GM12878 (cell line): ENCODE measurements around the gene ARCN1. TPM values are rescaled to one million over a fixed set of nuclear protein-coding genes. Genes with fewer than 3 reads are reported as not detected.
A peak's percentile ranks its signal among the peaks of the same experiment; 100 is the strongest.

Experiments
- ATAC-seq: fragments of 200-7000 bp; cut with Tn5 transposase; 3 replicates; pipeline ENCODE4 v1.9.1; 2020; ENCODE audit warnings: mild to moderate bottlenecking, moderate library complexity
- BruUV-seq: library from RNA; stranded (reverse); fragments of 400-500 nt; replicated peaks from 2 replicates; lab custom pipeline; 2021; lab: Mats Ljungman, UMichigan
- CTCF ChIA-PET: fragments of 300-600 bp; sonication (Branson Sonifier 250); formaldehyde crosslinking; extraction: SDS; loops from one replicate; lab custom pipeline; 2021; ENCODE audit warnings: inconsistent platforms; lab: Yijun Ruan, JAX
- POLR2A ChIA-PET: fragments of 350-600 bp; formaldehyde crosslinking; extraction: SDS; loops from one replicate; lab custom pipeline; 2021; ENCODE audit warnings: inconsistent platforms; lab: Charles Lee
- RAD21 ChIA-PET: fragments of 300-600 bp; sonication (Branson Sonifier 250); formaldehyde crosslinking; loops from one replicate; lab custom pipeline; 2023; ENCODE audit warnings: antibody characterized with exemption; ENCODE audit not compliant: unreplicated experiment; lab: Charles Lee
- SMC1A ChIA-PET: fragments of 300-600 bp; sonication (Branson Sonifier 250); formaldehyde crosslinking; loops from one replicate; lab custom pipeline; 2023; ENCODE audit not compliant: unreplicated experiment, uncharacterized antibody; lab: Charles Lee
- DNase-seq: peaks from one replicate; pipeline ENCODE4 v3.0.0-alpha.2; 2011; ENCODE audit warnings: low read depth, low spot score
- FAIRE-seq: peaks from 3 replicates; lab custom pipeline; 2011; peaks lifted over from hg19 to GRCh38; lab: Jason Lieb, UNC
- H2AFZ ChIP-seq: 2 replicates; pipeline ENCODE4 v1.6.0; 2011; ENCODE audit warnings: low read depth, low read length, control low read depth; ENCODE audit not compliant: control insufficient read depth
- H3K27ac ChIP-seq: 2 replicates; pipeline ENCODE4 v1.5.1; 2011; ENCODE audit warnings: control low read depth; ENCODE audit not compliant: control insufficient read depth, insufficient read depth
- H3K27me3 ChIP-seq, 2 experiments: replicated peaks in 1 of 2; 2 replicates each; pipeline versions ENCODE4 v1.6.0 to v1.6.1; 2011; ENCODE audit warnings: low read length in 1 of 2; ENCODE audit not compliant: control insufficient read depth in 2 of 2, insufficient read depth in 2 of 2
- H3K36me3 ChIP-seq, 2 experiments: 2 replicates each; pipeline ENCODE4 v1.5.1; 2011; ENCODE audit warnings: low read length in 1 of 2; ENCODE audit not compliant: control insufficient read depth in 2 of 2, insufficient read depth in 2 of 2
- H3K4me1 ChIP-seq: 2 replicates; pipeline ENCODE4 v1.6.1; 2011; ENCODE audit warnings: mild to moderate bottlenecking, low read length, moderate library complexity, mixed read lengths; ENCODE audit not compliant: control insufficient read depth, insufficient read depth
- H3K4me2 ChIP-seq: 2 replicates; pipeline ENCODE4 v1.6.0; 2011; ENCODE audit warnings: control low read depth; ENCODE audit not compliant: control insufficient read depth, insufficient read depth
- H3K4me3 ChIP-seq: fragments of 200-600 bp; sonication (generic); 2 replicates; pipeline ENCODE4 v1.5.1; 2016
- H3K79me2 ChIP-seq: 2 replicates; pipeline ENCODE4 v1.6.0; 2011; ENCODE audit warnings: low read length; ENCODE audit not compliant: control insufficient read depth, insufficient read depth
- H3K9ac ChIP-seq: 2 replicates; pipeline ENCODE4 v1.8.0; 2011; ENCODE audit warnings: low read length, control low read depth, mixed read lengths; ENCODE audit not compliant: control insufficient read depth, insufficient read depth
- H3K9me3 ChIP-seq: replicated peaks from 3 replicates; pipeline ENCODE4 v1.5.1; 2011; ENCODE audit warnings: mild to moderate bottlenecking, low read length; ENCODE audit not compliant: control insufficient read depth, insufficient read depth
- H4K20me1 ChIP-seq: 2 replicates; pipeline ENCODE4 v1.6.0; 2011; ENCODE audit not compliant: control insufficient read depth, insufficient read depth
- CBX5 ChIP-seq: sonication (generic); IDR thresholded peaks from 2 replicates; pipeline ENCODE4 v1.6.1; 2016; ENCODE audit warnings: low read depth, moderate library complexity, mild to moderate bottlenecking, inconsistent platforms
- NFIC ChIP-seq: IDR thresholded peaks from 2 replicates; pipeline ENCODE4 v1.6.1; 2012; ENCODE audit warnings: low read depth, mild to moderate bottlenecking, inconsistent platforms, low read length, moderate library complexity
- PKNOX1 ChIP-seq: fragments of 450-650 bp; IDR thresholded peaks from 2 replicates; pipeline ENCODE4 v1.6.1; 2016; ENCODE audit warnings: mild to moderate bottlenecking
- RFX5 ChIP-seq: IDR thresholded peaks from 2 replicates; pipeline ENCODE4 v1.6.1; 2011; ENCODE audit warnings: low read depth, low read length, improper control_type of control experiment
- SIN3A ChIP-seq: IDR thresholded peaks from 2 replicates; pipeline ENCODE4 v1.6.1; 2012; ENCODE audit warnings: low read depth, low read length, improper control_type of control experiment
- SUZ12 ChIP-seq: fragments of 200-600 bp; sonication (generic); IDR thresholded peaks from one replicate; pipeline ENCODE4 v1.6.1; 2018; ENCODE audit warnings: antibody characterized with exemption, mild to moderate bottlenecking; ENCODE audit not compliant: unreplicated experiment
- TCF12 ChIP-seq: IDR thresholded peaks from 2 replicates; pipeline ENCODE4 v1.6.1; 2011; ENCODE audit warnings: low read depth, mild to moderate bottlenecking, low read length
- WGBS: methylation state at CpG from one replicate; pipeline ENCODE4 v1.1.6; 2016; ENCODE audit warnings: low lambda C conversion rate; ENCODE audit not compliant: insufficient replicate concordance, insufficient coverage; ENCODE audit errors: missing lambda C conversion rate; 5-methylcytosine and 5-hydroxymethylcytosine counted together
- in situ Hi-C: fragments of 300-500 bp; cut with MboI; formaldehyde crosslinking; loops from 9 replicates; pipeline ENCODE4 v1.14.3; 2018; ENCODE audit warnings: mixed read lengths
- intact Hi-C: fragments of 100-400 bp; cut with micrococcal nuclease; formaldehyde crosslinking; loops from one replicate; pipeline ENCODE4 v1.14.2; 2022; ENCODE audit not compliant: unreplicated experiment
- polyA plus RNA-seq, 11 experiments: library from polyadenylated mRNA; depleted of rRNA in 4 of 11; unstranded in 6 of 11; stranded (reverse) in 5 of 11; fragments of >200 nt; fragmentation: Nextera tagmentation in 4 of 11; fragmentation: Illumina TruSeq in 1 of 11; extraction: Ambion mirVana in 4 of 11; extraction: Trizol in 1 of 11; gene quantifications; 1 replicate in 1 of 11; 2 replicates in 10 of 11; pipeline versions ENCODE4 v1.2.1 to v1.2.3, GENCODE V29; 2011 to 2016; ENCODE audit warnings: inconsistent platforms in 2 of 11, missing spikeins in 2 of 11, low read depth in 1 of 11
- total RNA-seq, 4 experiments: library from RNA; depleted of rRNA in 3 of 4; stranded (reverse); fragments of >200 nt in 3 of 4; fragmentation: Illumina TruSeq in 1 of 4; extraction: Trizol in 1 of 4; gene quantifications; 2 replicates each; pipeline versions ENCODE4 v1.2.1 to v1.2.3, GENCODE V29; 2013 to 2021
- TF ChIP-seq, protein P1 (sequence below): fragments of 450-650 bp; formaldehyde crosslinking; IDR thresholded peaks from 2 replicates; pipeline ENCODE4 v1.4.0; 2020; ENCODE audit warnings: mild to moderate bottlenecking, moderate library complexity

The ARCN1 gene
- total and polyA plus RNA-seq, 10 of the 15 experiments (the other 5 are each of a cell fraction or from before 2014, with no cell fraction given), result 33.3 to 172 (median 106) TPM

DNA sequence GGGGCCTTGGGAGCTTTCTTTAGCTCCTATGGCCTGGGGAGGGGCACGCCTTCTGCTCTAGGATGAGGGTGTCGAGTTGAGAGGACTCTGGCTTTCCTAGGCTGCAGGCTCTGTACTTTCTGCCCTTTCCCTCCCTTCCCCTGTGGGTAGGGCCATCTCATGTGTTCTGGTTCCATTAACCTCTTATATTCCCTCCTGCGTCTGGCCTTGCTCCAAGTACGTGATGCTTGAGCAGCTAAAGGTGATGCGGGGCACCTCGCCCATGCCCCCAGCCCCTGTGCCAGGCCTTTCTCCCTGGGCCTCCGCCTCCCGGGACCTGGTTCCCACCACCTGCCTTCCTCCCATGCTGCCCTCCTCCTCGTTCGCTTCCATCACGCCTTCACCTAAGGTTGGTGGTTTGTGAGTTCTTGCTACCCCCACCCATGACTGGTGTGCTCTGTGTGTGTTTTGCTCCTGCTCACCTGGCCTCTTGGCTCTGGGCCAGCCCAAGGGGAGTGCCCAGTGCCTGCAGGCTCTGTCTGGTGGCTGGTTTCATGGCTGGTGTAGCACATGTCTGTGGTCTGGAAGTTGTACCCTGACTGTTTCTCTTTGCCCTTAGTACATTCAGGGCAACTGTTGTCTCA is 69.3 kb downstream of the ARCN1 start:
- peak; percentile 26; the same call in 2 of the 3 replicates for ATAC-seq

More for the DNA sequence above, 69.3 kb downstream of the ARCN1 start:
- ChIA-PET CTCF (no interaction called here), SMC1A (no interaction called here), POLR2A (no interaction called here), RAD21 (no interaction called here)
- BruUV-seq, result no TSS peak
- FAIRE-seq (no peak), DNase-seq (no peak)
- H4K20me1 ChIP-seq, result no peaks in the 10 kb centered on the region
- no peak overlapping the region for H3K27ac ChIP-seq
- H3K4me2 ChIP-seq, result no peak overlapping the region
- WGBS, result 47% methylated on average over 11 of the region's 11 CpGs
- TF ChIP-seq SIN3A (no peak), TCF12 (no peak), NFIC (no peak), CBX5 (no peak), RFX5 (no peak), PKNOX1 (no peak), SUZ12 (no peak)
- TF ChIP-seq, protein P1, sequence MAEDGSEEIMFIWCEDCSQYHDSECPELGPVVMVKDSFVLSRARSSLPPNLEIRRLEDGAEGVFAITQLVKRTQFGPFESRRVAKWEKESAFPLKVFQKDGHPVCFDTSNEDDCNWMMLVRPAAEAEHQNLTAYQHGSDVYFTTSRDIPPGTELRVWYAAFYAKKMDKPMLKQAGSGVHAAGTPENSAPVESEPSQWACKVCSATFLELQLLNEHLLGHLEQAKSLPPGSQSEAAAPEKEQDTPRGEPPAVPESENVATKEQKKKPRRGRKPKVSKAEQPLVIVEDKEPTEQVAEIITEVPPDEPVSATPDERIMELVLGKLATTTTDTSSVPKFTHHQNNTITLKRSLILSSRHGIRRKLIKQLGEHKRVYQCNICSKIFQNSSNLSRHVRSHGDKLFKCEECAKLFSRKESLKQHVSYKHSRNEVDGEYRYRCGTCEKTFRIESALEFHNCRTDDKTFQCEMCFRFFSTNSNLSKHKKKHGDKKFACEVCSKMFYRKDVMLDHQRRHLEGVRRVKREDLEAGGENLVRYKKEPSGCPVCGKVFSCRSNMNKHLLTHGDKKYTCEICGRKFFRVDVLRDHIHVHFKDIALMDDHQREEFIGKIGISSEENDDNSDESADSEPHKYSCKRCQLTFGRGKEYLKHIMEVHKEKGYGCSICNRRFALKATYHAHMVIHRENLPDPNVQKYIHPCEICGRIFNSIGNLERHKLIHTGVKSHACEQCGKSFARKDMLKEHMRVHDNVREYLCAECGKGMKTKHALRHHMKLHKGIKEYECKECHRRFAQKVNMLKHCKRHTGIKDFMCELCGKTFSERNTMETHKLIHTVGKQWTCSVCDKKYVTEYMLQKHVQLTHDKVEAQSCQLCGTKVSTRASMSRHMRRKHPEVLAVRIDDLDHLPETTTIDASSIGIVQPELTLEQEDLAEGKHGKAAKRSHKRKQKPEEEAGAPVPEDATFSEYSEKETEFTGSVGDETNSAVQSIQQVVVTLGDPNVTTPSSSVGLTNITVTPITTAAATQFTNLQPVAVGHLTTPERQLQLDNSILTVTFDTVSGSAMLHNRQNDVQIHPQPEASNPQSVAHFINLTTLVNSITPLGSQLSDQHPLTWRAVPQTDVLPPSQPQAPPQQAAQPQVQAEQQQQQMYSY (CRISPR knock-in tag), result no peak
- H3K27me3 ChIP-seq, result peaks cover 2 to 4% of the 10 kb centered on the region in 2 experiments
- in situ Hi-C loops, result no loop called here
- H2AFZ ChIP-seq, result no peak overlapping the region
- no peak overlapping the region for H3K4me3 ChIP-seq
- no peaks in the 10 kb centered on the region for H3K36me3 ChIP-seq
- no peaks in the 10 kb centered on the region for H3K9me3 ChIP-seq
- H3K79me2 ChIP-seq, result no peaks in the 10 kb centered on the region
- H3K4me1 ChIP-seq, result no peaks in the 10 kb centered on the region
- intact Hi-C loops, result no loop called here
- H3K9ac ChIP-seq, result no peak overlapping the region
